HG02588 (cell line): ENCODE data around the gene RBM38.
A peak's percentile ranks its signal among the peaks of the same experiment; 100 is the strongest.

Source experiments
- ATAC-seq: cut with Tn5 transposase; IDR thresholded peaks from one replicate; pipeline ENCODE4 v1.9.1; 2021; ENCODE audit warnings: mild to moderate bottlenecking, moderate library complexity; ENCODE audit not compliant: unreplicated experiment

The RBM38 gene

DNA sequence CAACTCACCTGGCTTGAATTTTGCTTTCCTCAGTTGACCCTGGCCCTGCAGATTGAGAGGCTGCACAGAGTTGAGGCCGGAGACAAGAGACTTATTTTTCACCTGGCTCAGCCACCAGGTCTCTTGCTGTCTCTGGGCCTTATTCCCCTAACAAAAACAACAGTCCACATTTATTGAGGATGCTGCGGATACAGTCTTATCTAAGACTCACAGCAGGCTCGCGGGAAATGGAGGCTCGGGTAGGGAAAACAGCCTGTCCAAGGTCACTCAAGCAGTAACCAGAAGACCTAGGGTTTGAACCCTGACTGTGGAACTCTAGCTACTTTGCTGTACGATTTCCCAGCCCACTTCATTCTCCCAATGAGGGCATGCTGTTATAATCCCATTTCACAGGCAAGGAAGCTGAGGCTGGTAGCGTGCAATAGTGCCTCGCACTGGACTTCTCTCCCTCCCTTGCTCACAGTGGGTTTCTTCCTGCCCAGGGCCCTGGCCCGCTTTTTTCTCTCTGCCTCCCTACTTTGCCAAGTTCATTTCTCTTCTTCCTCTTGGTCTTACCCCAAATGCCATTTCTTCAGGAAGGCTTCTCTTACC, 57.7 kb downstream of the RBM38 start:
- ATAC-seq = no peak

DNA sequence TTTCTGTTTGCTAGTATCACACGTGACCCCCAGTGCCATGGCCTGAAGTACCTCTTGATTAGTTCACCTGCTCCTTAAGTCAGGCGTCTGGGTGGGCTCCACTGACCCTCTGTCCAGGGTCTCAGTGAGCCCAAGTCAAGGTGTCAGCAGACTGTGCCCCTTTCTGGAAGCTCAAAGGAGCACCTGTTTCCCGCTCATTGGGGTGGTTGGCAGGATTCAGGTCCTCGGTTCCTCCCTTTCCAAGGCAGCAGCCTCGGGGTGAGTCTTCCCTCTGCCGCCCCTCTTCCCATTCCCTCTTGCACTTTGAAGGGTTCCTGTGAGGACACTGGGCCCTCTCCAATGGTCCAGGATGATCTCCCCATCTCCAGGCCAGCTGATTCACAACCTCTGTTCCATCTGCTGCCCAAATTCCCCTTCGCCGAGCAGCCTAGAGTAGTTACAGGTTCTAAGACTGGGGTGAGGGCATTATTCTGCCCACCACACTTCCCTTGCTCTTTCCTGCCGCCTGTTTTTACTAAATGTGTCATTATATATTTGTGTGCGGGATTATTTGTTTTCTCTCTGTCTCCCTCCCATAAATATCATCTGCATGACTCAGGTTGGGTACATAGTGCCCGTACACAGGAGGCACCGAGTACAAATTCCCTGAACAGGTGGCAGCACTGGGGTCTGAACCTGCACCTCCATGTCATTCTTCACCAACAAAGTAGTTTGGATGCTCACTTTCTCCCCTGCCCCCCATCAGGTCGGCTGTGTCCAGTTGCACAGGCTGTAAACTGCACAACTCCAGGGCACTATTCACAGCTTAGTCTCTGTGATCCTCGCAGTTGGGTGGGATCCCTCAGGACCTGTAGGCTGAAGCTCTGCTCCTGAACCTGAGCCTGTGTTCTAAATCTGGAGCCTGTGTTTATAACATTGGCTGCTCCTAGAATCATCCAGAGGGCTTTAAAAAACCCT, 58.5 kb downstream of the RBM38 start:
- no peak for ATAC-seq

DNA sequence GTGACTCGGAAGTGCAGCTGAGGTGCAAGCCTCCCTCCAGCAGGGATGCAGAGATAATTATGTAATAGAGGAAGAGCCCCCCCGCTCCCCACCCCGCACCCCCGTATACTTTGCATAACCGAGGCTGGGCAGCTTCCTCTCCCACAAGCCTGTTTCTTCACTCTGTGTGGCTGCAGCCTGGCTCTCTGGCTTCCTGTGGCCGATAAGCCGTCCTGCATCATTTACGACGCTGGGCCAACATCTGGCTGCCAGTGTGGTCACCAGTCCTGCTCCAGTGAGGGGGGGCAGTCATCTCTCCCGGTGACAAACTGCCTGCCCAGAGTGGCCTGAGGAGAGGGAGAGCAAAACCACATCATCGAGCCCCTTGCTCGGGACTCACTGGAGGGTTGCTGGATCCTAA, 59.2 kb downstream of the RBM38 start:
- peak; percentile 74 for ATAC-seq

- peak; percentile 24 for ATAC-seq
Observed at GRCh38 chr20:57450931-57451330, 59.7 kb downstream of the RBM38 start.

DNA sequence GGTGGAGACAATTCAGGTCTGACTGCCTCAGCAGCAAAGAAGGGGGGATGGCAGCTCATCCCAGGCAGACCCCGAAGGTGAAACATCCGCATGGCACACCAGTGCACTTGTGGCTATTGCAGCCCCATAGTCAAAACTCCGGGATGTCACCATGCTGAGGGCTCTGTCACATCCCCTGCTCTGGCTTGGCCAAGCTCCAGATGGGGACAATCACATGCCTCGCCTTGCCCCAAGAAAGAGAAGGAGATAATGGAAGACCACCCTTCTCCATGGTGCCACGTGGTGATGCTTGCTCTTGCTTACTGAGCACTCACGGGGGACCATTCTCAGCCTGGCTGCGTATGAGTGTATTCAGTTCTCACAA, 60.2 kb downstream of the RBM38 start:
- ATAC-seq = no peak

- ATAC-seq = no peak
Observed at GRCh38 chr20:57451795-57452661, 60.8 kb downstream of the RBM38 start.

- ATAC-seq = no peak
Observed at GRCh38 chr20:57455386-57455785, 64.2 kb downstream of the RBM38 start.

DNA sequence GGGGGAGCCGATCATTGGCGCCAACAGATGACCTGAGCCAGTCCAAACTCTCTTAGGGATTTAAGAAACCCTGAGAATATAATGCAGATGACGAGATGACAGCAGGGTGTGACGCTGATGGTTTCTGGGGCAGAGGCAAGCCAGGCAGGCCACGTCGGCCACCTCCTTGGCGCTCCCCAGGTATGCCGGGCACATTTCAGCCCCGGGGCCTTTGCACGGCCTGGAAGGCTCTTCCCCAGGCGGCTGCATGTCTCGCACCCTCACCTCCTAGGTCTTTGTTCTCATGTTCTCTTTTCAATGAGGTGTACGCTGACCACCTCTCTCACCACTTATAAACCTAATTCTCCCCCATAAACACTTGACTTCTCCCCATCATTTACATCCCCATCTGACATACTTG, 64.9 kb downstream of the RBM38 start:
- ATAC-seq = no peak

DNA sequence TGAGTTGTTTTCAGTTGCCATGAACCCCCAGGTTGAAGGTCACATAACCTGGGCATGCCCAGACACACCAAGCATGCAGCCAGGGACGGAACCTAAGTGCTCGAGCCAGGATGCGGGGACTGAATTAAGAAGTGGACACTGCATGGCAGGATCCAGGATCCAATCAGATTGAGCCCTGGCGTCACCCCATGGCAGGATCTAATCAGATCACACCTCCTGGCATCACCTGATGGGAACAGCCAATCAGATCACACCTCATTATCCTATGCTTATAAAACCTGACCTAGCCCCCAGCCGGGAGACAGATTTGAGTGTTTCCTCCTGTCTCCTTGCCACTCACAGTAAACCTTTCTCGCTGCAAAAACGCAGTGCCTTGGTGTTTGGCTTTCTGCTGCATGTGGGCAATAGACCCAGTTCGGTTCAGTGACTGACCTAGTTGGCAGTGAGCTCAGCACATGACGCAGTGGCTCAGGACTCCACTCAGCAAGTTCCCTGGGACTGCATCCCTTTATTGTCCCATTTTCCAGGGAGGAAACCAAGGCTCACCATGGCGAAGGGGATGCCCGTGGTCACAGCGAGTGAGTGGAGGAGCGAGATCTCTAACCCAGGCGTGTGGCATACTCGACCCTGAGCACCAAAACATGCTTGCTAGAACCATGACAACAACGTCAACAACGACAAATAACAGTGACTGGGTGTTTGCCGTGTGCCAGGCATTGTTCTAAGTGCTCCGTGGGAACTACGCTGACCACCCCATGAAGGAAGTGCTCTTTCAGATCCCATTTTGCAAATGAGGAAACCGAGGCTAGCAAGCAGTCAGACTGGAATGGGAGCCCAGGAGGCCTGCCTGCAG, 66.3 kb downstream of the RBM38 start:
- no peak for ATAC-seq

DNA sequence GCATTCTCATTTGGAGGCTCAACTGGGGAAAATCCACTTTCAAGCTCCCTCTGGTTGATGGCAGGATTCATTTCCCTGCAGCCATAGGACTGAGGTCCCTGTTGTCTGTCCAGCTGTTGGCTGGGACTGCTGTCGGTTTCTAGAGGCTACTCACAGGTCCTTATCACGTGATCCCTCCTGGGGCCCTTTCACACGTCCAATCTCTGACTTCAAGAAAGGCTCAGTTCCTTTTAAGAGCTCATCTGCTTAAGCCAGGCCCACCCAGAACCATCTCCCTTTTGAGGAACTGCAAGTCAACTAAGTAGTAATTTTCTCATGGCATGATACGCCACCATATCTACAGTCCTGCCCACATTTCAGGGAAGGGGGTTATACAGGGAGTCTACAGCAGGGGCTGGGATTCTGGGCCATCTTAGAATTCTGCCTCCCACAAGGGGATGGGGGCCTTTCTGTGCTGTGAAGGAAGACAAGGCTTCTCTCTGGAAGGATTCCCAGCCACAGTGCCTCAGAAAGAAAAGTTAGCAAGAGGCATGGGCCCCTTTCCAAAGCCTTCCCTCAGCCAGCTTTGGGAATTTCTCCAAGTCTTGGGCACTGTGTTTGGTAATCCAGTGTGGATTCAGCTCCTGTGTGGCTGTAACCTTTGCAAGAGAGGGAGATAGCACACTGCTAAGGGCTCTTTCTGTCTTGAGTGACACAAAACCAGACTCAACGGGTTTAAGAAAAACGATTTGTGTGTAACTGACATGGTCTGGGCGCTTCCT, 67.4 kb downstream of the RBM38 start:
- no peak for ATAC-seq
